Upper lobe of right lung (tissue), 1 donor: ENCODE results near the gene SRGAP1. TPM values are rescaled to one million over a fixed set of nuclear protein-coding genes. Genes with fewer than 3 reads are reported as not detected.

Experiments
- ATAC-seq: fragments of 200-7000 bp; cut with Tn5 transposase; one replicate; pipeline ENCODE4 v1.9.1; 2020; ENCODE audit warnings: mild to moderate bottlenecking, moderate library complexity
- DNase-seq: peaks from one replicate; pipeline ENCODE4 v3.0.0-alpha.2; 2020
- H3K27ac ChIP-seq: fragments of 200-600 bp; one replicate; pipeline ENCODE4 v1.8.0; 2022
- H3K27me3 ChIP-seq: fragments of 200-600 bp; one replicate; pipeline ENCODE4 v1.8.0; 2022; ENCODE audit warnings: mild to moderate bottlenecking
- H3K36me3 ChIP-seq: fragments of 200-600 bp; one replicate; pipeline ENCODE4 v1.8.0; 2022
- H3K4me1 ChIP-seq: fragments of 200-600 bp; one replicate; pipeline ENCODE4 v1.8.0; 2022
- H3K4me3 ChIP-seq: fragments of 200-600 bp; one replicate; pipeline ENCODE4 v1.8.0; 2022; ENCODE audit warnings: mild to moderate bottlenecking
- H3K9me3 ChIP-seq: fragments of 200-600 bp; one replicate; pipeline ENCODE4 v1.8.0; 2022
- intact Hi-C: fragments of 100-400 bp; cut with DNase I; formaldehyde crosslinking; loops from one replicate; pipeline ENCODE4 v1.11.0; 2022
- total RNA-seq: library from RNA; stranded (reverse); fragmentation: NEBNext Ultra II Directional; extraction: Animal tissue kit (Norgen Biotek cat#: 25700); gene quantifications from one replicate; pipeline ENCODE4 v1.2.1, GENCODE V29; 2021
- TF ChIP-seq, protein P1 (sequence below): fragments of 200-600 bp; IDR thresholded peaks from one replicate; pipeline ENCODE4 v1.8.0; 2022; ENCODE audit warnings: antibody characterized with exemption
- donor health status: DM: no; HTN: yes; CAD: no; lungs with severe emphysema.

The SRGAP1 gene
- total RNA-seq, 1 donor from 2014 or later = 11.4 TPM

DNA sequence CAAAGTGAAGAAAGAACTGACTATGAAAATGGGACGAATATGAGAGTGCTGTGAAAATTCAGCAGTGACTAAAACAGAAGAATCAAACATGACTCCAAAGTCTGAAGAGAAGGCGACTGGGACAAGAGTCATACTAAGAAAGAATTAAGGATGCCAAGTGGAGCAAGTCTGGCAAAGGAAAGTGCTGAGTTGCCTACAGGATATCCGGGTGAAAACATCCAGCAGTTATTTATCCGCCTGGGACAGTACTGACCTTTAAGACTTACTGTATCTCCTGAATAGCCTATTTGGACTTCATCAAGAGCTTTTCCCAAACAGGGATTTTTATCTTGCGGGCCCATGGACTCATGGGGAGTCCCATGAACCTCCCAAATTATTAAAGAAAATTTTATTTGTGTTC is 336.5 kb downstream of the SRGAP1 start:
- peak overlapping the region; percentile 38 for H3K27ac ChIP-seq
- peaks cover 16% of the 10 kb centered on the region for H3K4me1 ChIP-seq
- DNase-seq (no peak), ATAC-seq (peak; percentile 38)
- intact Hi-C loops = loop anchor here (10.0 kb wide), 2 partner anchors 64 to 336 kb away; partner anchors contain the start of gene SRGAP1
- no peaks in the 10 kb centered on the region for H3K36me3 ChIP-seq
- no peaks in the 10 kb centered on the region for H3K27me3 ChIP-seq
- H3K4me3 ChIP-seq = peak overlapping the region; percentile 14
- TF ChIP-seq, protein P1, sequence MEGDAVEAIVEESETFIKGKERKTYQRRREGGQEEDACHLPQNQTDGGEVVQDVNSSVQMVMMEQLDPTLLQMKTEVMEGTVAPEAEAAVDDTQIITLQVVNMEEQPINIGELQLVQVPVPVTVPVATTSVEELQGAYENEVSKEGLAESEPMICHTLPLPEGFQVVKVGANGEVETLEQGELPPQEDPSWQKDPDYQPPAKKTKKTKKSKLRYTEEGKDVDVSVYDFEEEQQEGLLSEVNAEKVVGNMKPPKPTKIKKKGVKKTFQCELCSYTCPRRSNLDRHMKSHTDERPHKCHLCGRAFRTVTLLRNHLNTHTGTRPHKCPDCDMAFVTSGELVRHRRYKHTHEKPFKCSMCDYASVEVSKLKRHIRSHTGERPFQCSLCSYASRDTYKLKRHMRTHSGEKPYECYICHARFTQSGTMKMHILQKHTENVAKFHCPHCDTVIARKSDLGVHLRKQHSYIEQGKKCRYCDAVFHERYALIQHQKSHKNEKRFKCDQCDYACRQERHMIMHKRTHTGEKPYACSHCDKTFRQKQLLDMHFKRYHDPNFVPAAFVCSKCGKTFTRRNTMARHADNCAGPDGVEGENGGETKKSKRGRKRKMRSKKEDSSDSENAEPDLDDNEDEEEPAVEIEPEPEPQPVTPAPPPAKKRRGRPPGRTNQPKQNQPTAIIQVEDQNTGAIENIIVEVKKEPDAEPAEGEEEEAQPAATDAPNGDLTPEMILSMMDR = no peak
- H3K9me3 ChIP-seq = no peaks in the 10 kb centered on the region

DNA sequence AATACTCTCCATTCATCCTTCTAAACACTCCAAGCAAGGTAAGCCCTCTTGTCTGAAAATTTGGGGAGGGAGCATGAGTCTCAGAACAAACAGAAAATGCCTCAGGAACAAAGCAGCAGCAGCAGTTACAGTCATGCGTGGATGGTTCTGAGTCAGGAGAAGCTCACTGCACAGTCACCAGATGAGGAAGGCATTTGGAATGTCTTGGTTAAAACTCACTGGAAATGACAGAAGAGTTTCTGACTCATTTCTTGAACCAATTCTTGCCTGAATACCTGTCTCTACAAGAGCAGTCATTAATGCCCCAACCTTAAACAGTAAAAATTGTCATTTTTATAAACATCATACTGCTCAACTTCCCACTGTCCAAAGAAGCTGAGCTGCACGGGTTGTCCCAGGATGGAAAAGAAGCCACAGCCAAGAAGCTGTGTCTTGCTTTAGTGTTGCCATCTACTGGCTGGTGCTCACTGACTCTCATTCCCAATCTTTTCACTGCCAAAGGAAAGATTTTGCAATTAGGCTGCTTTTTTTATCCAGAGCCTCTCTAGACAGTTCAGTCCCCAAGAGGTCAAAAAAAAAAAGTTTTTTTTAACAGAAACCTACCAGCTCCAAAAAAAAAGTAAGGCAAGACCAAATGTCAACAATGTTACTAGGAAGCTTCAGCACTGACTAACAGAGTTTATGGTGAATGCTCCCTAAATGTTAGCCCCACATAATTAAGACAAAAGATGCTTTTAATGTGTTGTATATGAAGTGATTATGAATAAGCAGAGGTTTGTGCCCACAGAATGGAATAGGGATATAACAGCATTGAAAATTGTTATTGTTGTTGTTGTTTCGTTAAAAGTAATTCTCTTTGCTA is 337.2 kb downstream of the SRGAP1 start:
- DNase-seq = no peak
- H3K4me1 ChIP-seq = peaks cover 14% of the 10 kb centered on the region
- H3K36me3 ChIP-seq = no peaks in the 10 kb centered on the region
- H3K4me3 ChIP-seq = peak overlapping the region; percentile 14
- no peaks in the 10 kb centered on the region for H3K27me3 ChIP-seq
- H3K27ac ChIP-seq = peak overlapping the region; percentile 38
- no peaks in the 10 kb centered on the region for H3K9me3 ChIP-seq
- TF ChIP-seq, protein P1 = peak; percentile 72
- intact Hi-C loops = loop anchor here (10.0 kb wide), 2 partner anchors 63 to 337 kb away; partner anchors contain the start of gene SRGAP1
- ATAC-seq = peak; percentile 89

DNA sequence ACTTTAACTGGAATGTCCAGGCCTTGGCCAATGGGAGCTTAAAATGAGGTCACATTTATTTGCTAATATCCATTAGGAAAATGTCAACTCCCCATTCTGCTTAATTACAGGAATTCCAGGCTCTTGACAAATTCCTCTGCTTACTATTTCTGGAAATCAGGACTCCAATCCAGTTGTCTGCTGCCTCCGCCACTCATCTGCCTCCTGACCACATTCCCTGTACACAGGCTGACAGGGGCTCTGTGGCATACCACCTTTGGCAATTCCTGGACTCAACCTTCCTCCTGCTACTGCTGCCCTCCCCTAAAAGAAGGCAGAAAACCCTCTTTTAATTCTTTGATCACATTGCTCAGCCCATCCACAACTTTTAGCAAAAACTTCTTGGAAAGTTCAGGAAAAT is 339.7 kb downstream of the SRGAP1 start:
- Histone ChIP-seq H3K4me3 (no peak overlapping the region), H3K9me3 (no peaks in the 10 kb centered on the region), H3K36me3 (no peaks in the 10 kb centered on the region), H3K4me1 (peaks cover 13% of the 10 kb centered on the region), H3K27ac (no peak overlapping the region), H3K27me3 (no peaks in the 10 kb centered on the region)
- intact Hi-C loops = loop anchor here (10.0 kb wide), 2 partner anchors 61 to 339 kb away; partner anchors contain the start of gene SRGAP1
- ATAC-seq (no peak), DNase-seq (no peak)
- TF ChIP-seq, protein P1 = no peak

DNA sequence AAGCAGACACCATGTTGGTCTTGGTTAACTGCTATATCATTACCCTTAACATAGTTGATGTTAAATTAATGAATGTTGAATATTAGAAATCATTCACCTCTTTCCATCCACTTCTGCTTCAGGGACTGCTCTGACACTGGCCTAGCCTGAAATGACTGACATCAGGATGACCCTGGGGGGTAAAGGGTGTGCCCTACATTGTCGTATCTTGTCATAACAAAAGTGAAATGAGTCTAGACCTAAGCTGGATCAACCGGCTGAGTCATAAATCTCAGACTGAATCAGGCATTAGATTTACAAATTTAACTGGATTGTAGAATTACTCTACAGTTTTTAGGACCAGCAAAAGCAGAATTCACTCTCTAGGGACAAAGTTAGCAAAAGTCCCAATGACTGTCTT is 342.3 kb downstream of the SRGAP1 start:
- H3K9me3 ChIP-seq = no peaks in the 10 kb centered on the region
- ATAC-seq (peak; percentile 49), DNase-seq (no peak)
- no peaks in the 10 kb centered on the region for H3K36me3 ChIP-seq
- no peaks in the 10 kb centered on the region for H3K27me3 ChIP-seq
- TF ChIP-seq, protein P1 = no peak
- H3K4me1 ChIP-seq = peaks cover 4% of the 10 kb centered on the region
- no peak overlapping the region for H3K4me3 ChIP-seq
- intact Hi-C loops = loop anchor here (10.0 kb wide), 2 partner anchors 58 to 342 kb away; partner anchors contain the start of gene SRGAP1
- H3K27ac ChIP-seq = no peak overlapping the region

DNA sequence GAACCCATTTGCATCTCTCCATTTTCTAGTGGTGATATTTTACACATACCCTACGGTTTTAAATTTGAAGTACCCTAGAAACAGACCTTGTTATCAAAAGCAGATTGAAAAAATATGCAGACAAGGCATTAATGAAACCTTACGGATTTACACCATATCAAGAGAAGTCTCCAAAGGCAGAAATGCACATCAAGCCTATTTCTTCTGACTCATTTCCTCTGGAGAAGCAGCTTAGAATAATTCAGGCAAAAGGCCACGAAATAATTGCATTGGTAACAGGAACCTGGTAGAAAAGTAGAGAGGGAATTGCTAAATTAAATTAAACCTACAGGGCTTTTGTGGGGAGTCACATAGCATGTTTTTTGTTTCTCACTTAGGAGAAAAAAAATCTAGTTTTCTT is 342.9 kb downstream of the SRGAP1 start:
- intact Hi-C loops = loop anchor here (10.0 kb wide), 2 partner anchors 57 to 343 kb away; partner anchors contain the start of gene SRGAP1
- peak; percentile 26 for ATAC-seq

More for the DNA sequence above, 342.9 kb downstream of the SRGAP1 start:
- no peaks in the 10 kb centered on the region for H3K9me3 ChIP-seq
- no peaks in the 10 kb centered on the region for H3K4me1 ChIP-seq
- no peak overlapping the region for H3K4me3 ChIP-seq
- no peaks in the 10 kb centered on the region for H3K36me3 ChIP-seq
- no peak overlapping the region for H3K27ac ChIP-seq
- no peaks in the 10 kb centered on the region for H3K27me3 ChIP-seq
- DNase-seq = no peak
- TF ChIP-seq, protein P1 = no peak
